Measurements from ENCODE around the gene TAP1. TPM values are rescaled to one million over a fixed set of nuclear protein-coding genes. Genes with fewer than 3 reads are reported as not detected.

TAP1 gene
- total and polyA plus RNA-seq, 9 of the 15 experiments (the other 6 are each of a cell fraction or from before 2014, with no cell fraction given), result 1.3 to 6.0 (median 4.2) TPM

- BruUV-seq (replicated peaks), result no TSS peak
- no peaks in the 10 kb centered on the region for H3K4me1 ChIP-seq (replicated peaks in 1 of 2; ENCODE audit: control insufficient read depth in 2 of 2, insufficient read depth in 2 of 2, low read length in 2 of 2)
- POLR2A ChIA-PET, result no interaction called here
- TF ChIP-seq SMAD1 (IDR thresholded peaks at IDR 0.05; ENCODE audit: low read depth, low read length, partially characterized antibody), result peak; percentile 37
- TF ChIP-seq THRB (CRISPR knock-in tag; conservative IDR thresholded peaks at IDR 0.05), result peak; percentile 68; the same call in 1 of the 2 replicates
- no peak for TF ChIP-seq BMI1 (IDR thresholded peaks at IDR 0.05; ENCODE audit: low read length)
- 0 out of 2 replicates have a peak, but pooled peaks have one; percentile 27 for TF ChIP-seq ELF1 (tag; IDR thresholded peaks at IDR 0.05)
- TF ChIP-seq ZNF324 (CRISPR knock-in tag; IDR thresholded peaks at IDR 0.05), result no peak
- no peak for TF ChIP-seq ZNF584 (CRISPR knock-in tag; IDR thresholded peaks at IDR 0.05; ENCODE audit: low read depth)
- peak; percentile 88 for TF ChIP-seq CEBPG (CRISPR knock-in tag; IDR thresholded peaks at IDR 0.05)
- peak; percentile 92 to 98 for TF ChIP-seq CEBPG (tag; conservative IDR thresholded peaks at IDR 0.05 in 1 of 2, IDR thresholded peaks at IDR 0.05 in 1 of 2)
- no peak for TF ChIP-seq MCM3 (IDR thresholded peaks at IDR 0.05)
- TF ChIP-seq DEAF1 (CRISPR knock-in tag; IDR thresholded peaks at IDR 0.05), result peak; percentile 60
- TF ChIP-seq ZNF511 (CRISPR knock-in tag; IDR thresholded peaks at IDR 0.05), result no peak
- no peak for TF ChIP-seq ZNF740 (CRISPR knock-in tag; IDR thresholded peaks at IDR 0.05)
- TF ChIP-seq ZNF740 (tag; IDR thresholded peaks at IDR 0.05), result no peak
- TF ChIP-seq TBP (optimal IDR thresholded peaks at IDR 0.05; ENCODE audit: low read depth, low read length), result no peak
- peak; percentile 69 for TF ChIP-seq SMC3 (conservative IDR thresholded peaks at IDR 0.05; ENCODE audit: insufficient read depth, low read depth, low read length)
- no peak for TF ChIP-seq NR2C1 (IDR thresholded peaks at IDR 0.05)
- TF ChIP-seq NR2C1 (tag; IDR thresholded peaks at IDR 0.05), result no peak
These were observed 56.4 kb downstream of the TAP1 start for GRCh38 chr6:32796848-32797776.

More at GRCh38 chr6:32796848-32797776, 56.4 kb downstream of the TAP1 start:
- H3K9ac ChIP-seq (ENCODE audit: insufficient read depth in 1 of 2, low read depth in 2 of 2, low read length in 2 of 2), result no peak overlapping the region
- H3K79me2 ChIP-seq (ENCODE audit: control insufficient read depth, insufficient read depth, low read length), result no peaks in the 10 kb centered on the region
- 3% methylated on average over 30 of the region's 30 CpGs for WGBS (ENCODE audit: insufficient coverage, low coverage, missing lambda C conversion rate)
- no peak overlapping the region for H3K27ac ChIP-seq (ENCODE audit: extremely low read depth, low read depth, low read length)
- H4K20me1 ChIP-seq (replicated peaks; ENCODE audit: control insufficient read depth, insufficient read depth, low read length), result no peaks in the 10 kb centered on the region
- no peaks in the 10 kb centered on the region for H3K36me3 ChIP-seq (ENCODE audit: control insufficient read depth, insufficient read depth, low read length)
- peak; percentile 94 for ATAC-seq
- peak overlapping the region; percentile 67 for H2AFZ ChIP-seq (ENCODE audit: low read depth, low read length)
- H3K9me3 ChIP-seq (replicated peaks; ENCODE audit: control insufficient read depth, insufficient read depth, low read depth, low read length), result no peaks in the 10 kb centered on the region
- in situ Hi-C loops (cut with MboI) (loop anchor here (5.0 kb wide), 1 partner anchor 375 kb away; no protein-coding TSS in a partner anchor), intact Hi-C loops (cut with micrococcal nuclease) (loop anchor here (1.0 to 5.0 kb wide), 3 partner anchors 70 to 550 kb away; no protein-coding TSS in a partner anchor)
- H3K4me2 ChIP-seq (ENCODE audit: insufficient read depth, low read length), result peak overlapping the region; percentile 58
- CTCF ChIA-PET (ENCODE audit: low intra/inter-chr PET ratio), result interaction anchor here (0.6 to 2.3 kb wide), 10 partner anchors 71 to 1204 kb away, joined by 3 to 23 read pairs (median 7); partner anchors contain the start of genes HLA-DOA and NCR3
- no peaks in the 10 kb centered on the region for H3K9me1 ChIP-seq (ENCODE audit: control insufficient read depth, insufficient read depth, low read length)
- peak; percentile 68 to 78 (median 76) for DNase-seq (ENCODE audit: extremely low read depth in 1 of 4, low spot score in 3 of 4)
- no peak overlapping the region for H3K4me3 ChIP-seq
- H3K27me3 ChIP-seq (ENCODE audit: control insufficient read depth in 2 of 2, insufficient read depth in 2 of 2, low read length in 2 of 2), result peaks cover 24% of the 10 kb centered on the region in 2 experiments
- peak; percentile 95 for FAIRE-seq

Measured in K562 (cell line).